AG04450 (cell line): ENCODE data around the gene SESTD1. TPM values are rescaled to one million over a fixed set of nuclear protein-coding genes. Genes with fewer than 3 reads are reported as not detected.

ENCODE experiments used
- CTCF ChIA-PET: fragments of 300-600, 350-600 bp; formaldehyde crosslinking; extraction: SDS; loops from one replicate; lab custom pipeline; 2022; ENCODE audit warnings: antibody characterized with exemption, inconsistent platforms; lab: Charles Lee
- POLR2A ChIA-PET: fragments of 350-600 bp; formaldehyde crosslinking; extraction: SDS; loops from one replicate; lab custom pipeline; 2021; ENCODE audit warnings: antibody characterized with exemption, inconsistent platforms; lab: Yijun Ruan, JAX
- DNase-seq: peaks from one replicate; pipeline ENCODE4 v3.0.0-alpha.2; 2011; ENCODE audit warnings: low read depth, low spot score
- H3K27ac ChIP-seq: one replicate; pipeline ENCODE4 v1.5.1; 2012; ENCODE audit warnings: low read depth, low read length, control low read depth
- H3K27me3 ChIP-seq: one replicate; pipeline ENCODE4 v1.6.0; 2012; ENCODE audit warnings: low read length; ENCODE audit not compliant: control insufficient read depth, insufficient read depth
- H3K4me3 ChIP-seq: 2 replicates; pipeline ENCODE4 v1.5.1; 2011; ENCODE audit warnings: mild to moderate bottlenecking, low read depth, low read length, control low read depth
- H3K9me3 ChIP-seq: 2 replicates; pipeline ENCODE4 v1.5.1; 2012; ENCODE audit warnings: low read length; ENCODE audit not compliant: control insufficient read depth, insufficient read depth
- CTCF ChIP-seq: IDR thresholded peaks from 2 replicates; pipeline ENCODE4 v1.5.1; 2011; ENCODE audit warnings: low read depth, low read length, control low read depth, inconsistent platforms
- polyA minus RNA-seq: library from RNA; depleted of rRNA, polyadenylated mRNA; stranded (reverse); fragments of >200 nt; gene quantifications from 2 replicates; pipeline ENCODE4 v1.2.3, GENCODE V29; 2011; rRNA and poly(A)+ RNA removed
- polyA plus RNA-seq: library from polyadenylated mRNA; depleted of rRNA; stranded (reverse); fragments of >200 nt; gene quantifications from 2 replicates; pipeline ENCODE4 v1.2.3, GENCODE V29; 2011; rRNA removed

SESTD1 gene
- polyA plus RNA-seq: 21.6 and 24.3 TPM in 2 replicates
- polyA minus RNA-seq: 18.6 and 27.0 TPM in 2 replicates

GRCh38 chr2:179264368-179265081 is at the start of gene SESTD1:
TSS of gene SESTD1 (minus strand) at chr2:179264832. CDS start at chr2:179191841, 72,991 bp downstream.
- Histone ChIP-seq H3K9me3 (no peaks in the 10 kb centered on the region), H3K4me3 (peak within 1 kb of the TSS; percentile 77), H3K27ac (peak within 1 kb of the TSS; percentile 42), H3K27me3 (no peaks in the 10 kb centered on the region)
- no peak for TF ChIP-seq CTCF
- ChIA-PET POLR2A (no interaction called here), CTCF (no interaction called here)
- DNase-seq: no peak

- Histone ChIP-seq H3K27ac (no peak overlapping the region), H3K9me3 (no peaks in the 10 kb centered on the region), H3K27me3 (peaks cover 9% of the 10 kb centered on the region), H3K4me3 (no peak overlapping the region)
- ChIA-PET CTCF (no interaction called here), POLR2A (no interaction called here)
- no peak for TF ChIP-seq CTCF
- no peak for DNase-seq
These were observed 48.4 kb upstream of the SESTD1 start for GRCh38 chr2:179313057-179313456.

- no peak overlapping the region for H3K27ac ChIP-seq
- no peak overlapping the region for H3K4me3 ChIP-seq
- no peak for DNase-seq
- ChIA-PET CTCF (interaction anchor here (0.6 kb wide), 1 partner anchor 23 kb away, joined by 5 read pairs; no protein-coding TSS in a partner anchor), POLR2A (no interaction called here)
- H3K9me3 ChIP-seq: no peaks in the 10 kb centered on the region
- peaks cover 13% of the 10 kb centered on the region for H3K27me3 ChIP-seq
- TF ChIP-seq CTCF: no peak
These were observed 46.5 kb upstream of the SESTD1 start for GRCh38 chr2:179311101-179311500.

GRCh38 chr2:179307616-179308371 is 43.2 kb upstream of the SESTD1 start:
- Histone ChIP-seq H3K9me3 (no peaks in the 10 kb centered on the region), H3K27ac (no peak overlapping the region), H3K4me3 (no peak overlapping the region), H3K27me3 (peaks cover 10% of the 10 kb centered on the region)
- DNase-seq: no peak
- POLR2A ChIA-PET: no interaction called here
- CTCF ChIA-PET: no interaction called here
- no peak for TF ChIP-seq CTCF

- no peak overlapping the region for H3K4me3 ChIP-seq
- TF ChIP-seq CTCF: no peak
- ChIA-PET CTCF (no interaction called here), POLR2A (no interaction called here)
- no peak for DNase-seq
- peaks cover 8% of the 10 kb centered on the region for H3K27me3 ChIP-seq
- H3K9me3 ChIP-seq: no peaks in the 10 kb centered on the region
- no peak overlapping the region for H3K27ac ChIP-seq
These were observed 40.5 kb upstream of the SESTD1 start for GRCh38 chr2:179305125-179305524.
